ENCODE results near the gene CAMK4. TPM values are rescaled to one million over a fixed set of nuclear protein-coding genes. Genes with fewer than 3 reads are reported as not detected.
A peak's percentile ranks its signal among the peaks of the same experiment; 100 is the strongest.

CAMK4 gene
- total RNA-seq, 2 experiments from 2014 or later = 33.3 to 36.5 TPM

GRCh38 chr5:111229871-111230810, 6.0 kb downstream of the CAMK4 start:
- Mint-ChIP-seq H3K4me3 (peak overlapping the region; percentile 66), H3K9me3 (no peaks in the 10 kb centered on the region), H3K27me3 (no peaks in the 10 kb centered on the region), H3K27ac (peak overlapping the region; percentile 85), H3K4me1 (ENCODE audit: low read depth) (peaks cover 81% of the 10 kb centered on the region), H3K36me3 (peaks cover 7% of the 10 kb centered on the region)
- intact Hi-C loops (cut with micrococcal nuclease) = loop anchor here (5.0 to 10.0 kb wide), 2 partner anchors 138 to 1695 kb away; partner anchors contain the start of genes REEP5 and WDR36
- DNase-seq = no peak
- POLR2A ChIA-PET = interaction anchor here (0.9 to 3.5 kb wide), 4 partner anchors 9 to 137 kb away, joined by 3 to 21 read pairs (median 4); no protein-coding TSS in a partner anchor
- CTCF ChIA-PET = interaction anchor here (1.7 to 2.8 kb wide), 3 partner anchors 24 to 71 kb away, joined by 8 to 20 read pairs (median 12); no protein-coding TSS in a partner anchor

GRCh38 chr5:111231119-111231518, 6.9 kb downstream of the CAMK4 start:
- H3K4me1 Mint-ChIP-seq (ENCODE audit: low read depth) = peaks cover 89% of the 10 kb centered on the region
- H3K27ac Mint-ChIP-seq = peak overlapping the region; percentile 80
- intact Hi-C loops (cut with micrococcal nuclease) = loop anchor here (10.0 kb wide), 1 partner anchor 1694 kb away; the partner anchor contains the start of gene REEP5
- no peak for DNase-seq
- POLR2A ChIA-PET = interaction anchor here (1.1 to 3.5 kb wide), 2 partner anchors 23 to 45 kb away, joined by 4 to 21 read pairs; no protein-coding TSS in a partner anchor
- no peaks in the 10 kb centered on the region for H3K27me3 Mint-ChIP-seq
- CTCF ChIA-PET = interaction anchor here (0.6 to 2.8 kb wide), 4 partner anchors 15 to 72 kb away, joined by 3 to 20 read pairs (median 8); no protein-coding TSS in a partner anchor
- peaks cover 7% of the 10 kb centered on the region for H3K36me3 Mint-ChIP-seq
- H3K4me3 Mint-ChIP-seq = peak overlapping the region; percentile 7
- H3K9me3 Mint-ChIP-seq = no peaks in the 10 kb centered on the region

- CTCF ChIA-PET = interaction anchor here (0.6 to 1.5 kb wide), 6 partner anchors 8 to 244 kb away, joined by 3 to 6 read pairs (median 3); partner anchors contain the start of gene CAMK4
- intact Hi-C loops (cut with micrococcal nuclease) = loop anchor here (1.0 to 10.0 kb wide), 3 partner anchors 105 to 1692 kb away; partner anchors contain the start of gene REEP5
- Mint-ChIP-seq H3K4me3 (peak overlapping the region; percentile 54), H3K27ac (peak overlapping the region; percentile 68), H3K27me3 (no peaks in the 10 kb centered on the region), H3K36me3 (peaks cover 4% of the 10 kb centered on the region), H3K4me1 (ENCODE audit: low read depth) (peaks cover 92% of the 10 kb centered on the region), H3K9me3 (no peaks in the 10 kb centered on the region)
- DNase-seq = no peak
- POLR2A ChIA-PET = interaction anchor here (1.0 to 1.6 kb wide), 3 partner anchors 8 to 22 kb away, joined by 3 to 14 read pairs (median 5); partner anchors contain the start of gene CAMK4
These were observed 8.3 kb downstream of the CAMK4 start for GRCh38 chr5:111232311-111233051.

GRCh38 chr5:111233052-111233374, 8.8 kb downstream of the CAMK4 start:
- no peaks in the 10 kb centered on the region for H3K9me3 Mint-ChIP-seq
- no peaks in the 10 kb centered on the region for H3K27me3 Mint-ChIP-seq
- peaks cover 4% of the 10 kb centered on the region for H3K36me3 Mint-ChIP-seq
- ChIA-PET POLR2A (interaction anchor here (1.0 to 1.6 kb wide), 3 partner anchors 9 to 22 kb away, joined by 3 to 14 read pairs (median 5); partner anchors contain the start of gene CAMK4), CTCF (interaction anchor here (0.6 to 1.5 kb wide), 5 partner anchors 9 to 243 kb away, joined by 3 to 6 read pairs (median 3); partner anchors contain the start of gene CAMK4)
- intact Hi-C loops (cut with micrococcal nuclease) = loop anchor here (1.0 to 10.0 kb wide), 3 partner anchors 104 to 1692 kb away; partner anchors contain the start of gene REEP5
- peak overlapping the region; percentile 54 for H3K4me3 Mint-ChIP-seq
- H3K4me1 Mint-ChIP-seq (ENCODE audit: low read depth) = peaks cover 92% of the 10 kb centered on the region
- H3K27ac Mint-ChIP-seq = peak overlapping the region; percentile 68
- DNase-seq = no peak

GRCh38 chr5:111234125-111234524, 9.9 kb downstream of the CAMK4 start:
- CTCF ChIA-PET = interaction anchor here (2.4 to 4.6 kb wide), 2 partner anchors 10 to 20 kb away, joined by 11 to 33 read pairs; partner anchors contain the start of gene CAMK4
- peak overlapping the region; percentile 66 for H3K27ac Mint-ChIP-seq
- POLR2A ChIA-PET = interaction anchor here (6.0 kb wide), 1 partner anchor 20 kb away, joined by 42 read pairs; no protein-coding TSS in a partner anchor

GRCh38 chr5:111235635-111236034, 11.5 kb downstream of the CAMK4 start:
- intact Hi-C loops (cut with micrococcal nuclease) = loop anchor here (10.0 kb wide), 1 partner anchor 1689 kb away; the partner anchor contains the start of gene REEP5
- peak overlapping the region; percentile 66 for H3K27ac Mint-ChIP-seq
- ChIA-PET POLR2A (interaction anchor here (1.1 to 6.0 kb wide), 3 partner anchors 12 to 18 kb away, joined by 4 to 42 read pairs (median 14); no protein-coding TSS in a partner anchor), CTCF (interaction anchor here (1.1 to 4.6 kb wide), 7 partner anchors 10 to 78 kb away, joined by 3 to 33 read pairs (median 11); partner anchors contain the start of gene CAMK4)
- peaks cover 95% of the 10 kb centered on the region for H3K4me1 Mint-ChIP-seq (ENCODE audit: low read depth)
- no peaks in the 10 kb centered on the region for H3K9me3 Mint-ChIP-seq
- no peaks in the 10 kb centered on the region for H3K27me3 Mint-ChIP-seq
- DNase-seq = no peak
- H3K4me3 Mint-ChIP-seq = no peak overlapping the region
- H3K36me3 Mint-ChIP-seq = no peaks in the 10 kb centered on the region

More at GRCh38 chr5:111234125-111234524, 9.9 kb downstream of the CAMK4 start:
- no peak for DNase-seq
- no peak overlapping the region for H3K4me3 Mint-ChIP-seq
- peaks cover 4% of the 10 kb centered on the region for H3K36me3 Mint-ChIP-seq
- intact Hi-C loops (cut with micrococcal nuclease) = loop anchor here (10.0 kb wide), 1 partner anchor 1691 kb away; the partner anchor contains the start of gene REEP5
- no peaks in the 10 kb centered on the region for H3K9me3 Mint-ChIP-seq
- H3K4me1 Mint-ChIP-seq (ENCODE audit: low read depth) = peaks cover 94% of the 10 kb centered on the region
- no peaks in the 10 kb centered on the region for H3K27me3 Mint-ChIP-seq

- intact Hi-C loops (cut with micrococcal nuclease) = loop anchor here (10.0 kb wide), 1 partner anchor 1688 kb away; the partner anchor contains the start of gene REEP5
- no peaks in the 10 kb centered on the region for H3K36me3 Mint-ChIP-seq
These were observed 12.2 kb downstream of the CAMK4 start for GRCh38 chr5:111236348-111236747.

GRCh38 chr5:111236995-111237394, 12.8 kb downstream of the CAMK4 start:
- Mint-ChIP-seq H3K4me1 (ENCODE audit: low read depth) (peaks cover 93% of the 10 kb centered on the region), H3K36me3 (no peaks in the 10 kb centered on the region), H3K4me3 (peak overlapping the region; percentile 61), H3K27ac (peak overlapping the region; percentile 83), H3K27me3 (no peaks in the 10 kb centered on the region), H3K9me3 (no peaks in the 10 kb centered on the region)
- CTCF ChIA-PET = interaction anchor here (0.6 to 4.6 kb wide), 8 partner anchors 10 to 79 kb away, joined by 3 to 33 read pairs (median 4); no protein-coding TSS in a partner anchor
- intact Hi-C loops (cut with micrococcal nuclease) = loop anchor here (1.0 to 10.0 kb wide), 3 partner anchors 10 to 1688 kb away; partner anchors contain the start of gene REEP5
- POLR2A ChIA-PET = interaction anchor here (1.1 to 6.0 kb wide), 6 partner anchors 9 to 17 kb away, joined by 4 to 42 read pairs (median 7); partner anchors contain the start of gene CAMK4
- no peak for DNase-seq

More at GRCh38 chr5:111236348-111236747, 12.2 kb downstream of the CAMK4 start:
- peak overlapping the region; percentile 61 for H3K4me3 Mint-ChIP-seq
- H3K27ac Mint-ChIP-seq = peak overlapping the region; percentile 83
- POLR2A ChIA-PET = interaction anchor here (1.1 to 6.0 kb wide), 6 partner anchors 9 to 18 kb away, joined by 4 to 42 read pairs (median 7); partner anchors contain the start of gene CAMK4
- H3K9me3 Mint-ChIP-seq = no peaks in the 10 kb centered on the region
- no peaks in the 10 kb centered on the region for H3K27me3 Mint-ChIP-seq
- peaks cover 93% of the 10 kb centered on the region for H3K4me1 Mint-ChIP-seq (ENCODE audit: low read depth)
- CTCF ChIA-PET = interaction anchor here (0.7 to 4.6 kb wide), 8 partner anchors 9 to 79 kb away, joined by 3 to 33 read pairs (median 9); partner anchors contain the start of gene CAMK4
- no peak for DNase-seq

- H3K36me3 Mint-ChIP-seq = no peaks in the 10 kb centered on the region
- no peak for DNase-seq
- ChIA-PET POLR2A (interaction anchor here (1.5 to 6.0 kb wide), 5 partner anchors 9 to 17 kb away, joined by 6 to 42 read pairs (median 8); partner anchors contain the start of gene CAMK4), CTCF (interaction anchor here (0.6 to 4.6 kb wide), 7 partner anchors 10 to 80 kb away, joined by 3 to 33 read pairs (median 4); no protein-coding TSS in a partner anchor)
- H3K27me3 Mint-ChIP-seq = no peaks in the 10 kb centered on the region
- peaks cover 92% of the 10 kb centered on the region for H3K4me1 Mint-ChIP-seq (ENCODE audit: low read depth)
- H3K9me3 Mint-ChIP-seq = no peaks in the 10 kb centered on the region
- peak overlapping the region; percentile 83 for H3K27ac Mint-ChIP-seq
- H3K4me3 Mint-ChIP-seq = peak overlapping the region; percentile 61
- intact Hi-C loops (cut with micrococcal nuclease) = loop anchor here (1.0 to 10.0 kb wide), 3 partner anchors 10 to 1687 kb away; partner anchors contain the start of gene REEP5
These were observed 13.3 kb downstream of the CAMK4 start for GRCh38 chr5:111237470-111237869.
